GM12872 (cell line): ENCODE measurements around the gene ARF3.

Experiments used
- CTCF ChIP-seq: IDR thresholded peaks from 3 replicates; pipeline ENCODE4 v1.5.1; 2011; ENCODE audit warnings: low read depth, mild to moderate bottlenecking, low read length, moderate library complexity; ENCODE audit not compliant: insufficient read depth

ARF3 gene

DNA sequence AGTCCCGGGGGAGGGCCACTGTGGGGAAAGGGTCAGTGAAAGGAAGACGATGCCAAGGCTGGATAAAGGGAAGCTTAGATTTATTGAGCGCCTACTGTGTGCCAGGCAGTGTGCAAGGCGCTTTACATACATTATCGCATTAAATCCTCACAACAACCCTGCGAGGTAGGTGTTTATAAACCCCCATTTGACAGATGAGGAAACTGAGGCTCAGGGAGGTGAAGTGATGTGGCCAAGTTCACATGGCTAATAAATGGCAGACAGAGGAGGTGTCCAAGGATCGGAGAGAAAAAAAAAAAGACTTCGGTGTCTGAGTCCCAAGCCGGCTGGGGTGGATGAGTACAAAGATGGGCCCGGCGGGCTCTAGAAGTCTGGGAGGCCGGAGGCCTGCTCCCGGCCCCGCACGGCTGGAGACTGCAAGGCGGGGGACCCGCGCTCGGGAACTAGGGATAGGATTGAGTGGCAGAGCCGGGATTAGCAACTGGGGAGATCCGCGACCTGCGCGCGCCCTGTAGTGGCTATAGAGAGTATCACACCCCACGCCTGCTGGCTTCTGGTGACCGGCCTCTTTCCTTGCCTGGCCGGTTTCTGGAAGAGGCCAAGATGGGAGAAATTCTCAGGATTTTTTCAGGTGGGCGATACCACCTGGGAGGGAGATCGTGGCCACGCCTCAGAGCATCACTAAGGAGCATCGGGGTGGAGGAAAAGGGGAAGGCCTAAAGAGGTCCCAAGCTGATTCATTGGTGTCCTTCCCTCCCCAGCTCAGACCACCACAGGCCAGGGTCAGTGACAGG lies 38.0 kb upstream of the ARF3 start:
- TF ChIP-seq CTCF = peak; percentile 90

- no peak for TF ChIP-seq CTCF
Observed at GRCh38 chr12:48994224-48995085, 37.2 kb upstream of the ARF3 start.

GRCh38 chr12:48993787-48994186 lies 36.5 kb upstream of the ARF3 start:
- TF ChIP-seq CTCF = no peak

GRCh38 chr12:48991247-48992050 lies 34.2 kb upstream of the ARF3 start:
- TF ChIP-seq CTCF = no peak

GRCh38 chr12:48990552-48990951 lies 33.3 kb upstream of the ARF3 start:
- TF ChIP-seq CTCF = no peak

GRCh38 chr12:48988030-48988649 lies 30.9 kb upstream of the ARF3 start:
- peak; percentile 96 for TF ChIP-seq CTCF
